GM21390 (cell line): Measurements from ENCODE around the gene PLA2G7.
"Not testable (repeated sequence)": the region's sequence is repeated elsewhere in the genome, so short reads cannot be mapped to it uniquely, and the experiment has no call there.

Experiments
- ATAC-seq: cut with Tn5 transposase; IDR thresholded peaks from one replicate; pipeline ENCODE4 v1.9.1; 2021; ENCODE audit not compliant: unreplicated experiment

PLA2G7 gene

GRCh38 chr6:46734867-46735719 lies at the start of gene PLA2G7:
PLA2G7 (minus strand) TSS chr6:46735375; CDS start chr6:46722891, 12,484 bp downstream.
- ATAC-seq, result no peak

GRCh38 chr6:46784535-46784934 lies 49.4 kb upstream of the PLA2G7 start:
- no peak for ATAC-seq

GRCh38 chr6:46781478-46782378 lies 46.6 kb upstream of the PLA2G7 start:
- ATAC-seq, result no peak

- no peak for ATAC-seq
Observed at GRCh38 chr6:46777476-46778346, 42.5 kb upstream of the PLA2G7 start.

GRCh38 chr6:46776070-46776712 lies 41.0 kb upstream of the PLA2G7 start:
- ATAC-seq, result no peak

GRCh38 chr6:46774736-46775135 lies 39.6 kb upstream of the PLA2G7 start:
- not testable (repeated sequence) for ATAC-seq

- no peak for ATAC-seq
Observed at GRCh38 chr6:46773201-46773855, 38.2 kb upstream of the PLA2G7 start.

GRCh38 chr6:46772762-46773161 lies 37.6 kb upstream of the PLA2G7 start:
- no peak for ATAC-seq

- no peak for ATAC-seq
Observed at GRCh38 chr6:46772016-46772415, 36.8 kb upstream of the PLA2G7 start.

- ATAC-seq, result no peak
Observed at GRCh38 chr6:46764961-46765360, 29.8 kb upstream of the PLA2G7 start.

- not testable (repeated sequence) for ATAC-seq
Observed at GRCh38 chr6:46764280-46764679, 29.1 kb upstream of the PLA2G7 start.

GRCh38 chr6:46763466-46763865 lies 28.3 kb upstream of the PLA2G7 start:
- no peak for ATAC-seq

GRCh38 chr6:46760925-46761324 lies 25.8 kb upstream of the PLA2G7 start:
- no peak for ATAC-seq

GRCh38 chr6:46758960-46759753 lies 24.0 kb upstream of the PLA2G7 start:
- ATAC-seq, result no peak

GRCh38 chr6:46757214-46757596 lies 22.0 kb upstream of the PLA2G7 start:
- no peak for ATAC-seq

GRCh38 chr6:46756469-46757213 lies 21.5 kb upstream of the PLA2G7 start:
- no peak for ATAC-seq

GRCh38 chr6:46755865-46756264 lies 20.7 kb upstream of the PLA2G7 start:
- ATAC-seq, result no peak

GRCh38 chr6:46751658-46752057 lies 16.5 kb upstream of the PLA2G7 start:
- ATAC-seq, result no peak
